Measurements from ENCODE around the gene GLIS1. TPM values are rescaled to one million over a fixed set of nuclear protein-coding genes. Genes with fewer than 3 reads are reported as not detected.

The GLIS1 gene
- total RNA-seq, 4 donors from 2014 or later: not detected

DNA sequence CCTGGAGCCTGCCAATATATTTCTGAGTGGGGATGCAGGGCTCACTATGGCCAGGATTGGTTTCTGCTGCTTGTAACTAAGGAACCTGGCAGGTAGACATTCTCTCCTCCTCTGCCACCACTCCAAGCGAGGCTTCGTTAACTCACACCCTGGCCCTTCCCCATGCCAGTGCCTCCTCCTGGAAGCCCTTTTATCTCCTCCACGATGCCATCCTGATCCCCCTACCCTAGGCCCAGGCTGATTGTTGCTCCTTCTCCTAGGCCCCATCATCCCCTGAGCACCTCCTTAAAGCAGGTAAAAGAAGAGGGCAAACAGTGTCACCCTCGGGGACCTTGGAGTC is 161.2 kb downstream of the GLIS1 start:
- TF ChIP-seq POLR2A (IDR thresholded peaks at IDR 0.05): no peak
- TF ChIP-seq, protein P1, sequence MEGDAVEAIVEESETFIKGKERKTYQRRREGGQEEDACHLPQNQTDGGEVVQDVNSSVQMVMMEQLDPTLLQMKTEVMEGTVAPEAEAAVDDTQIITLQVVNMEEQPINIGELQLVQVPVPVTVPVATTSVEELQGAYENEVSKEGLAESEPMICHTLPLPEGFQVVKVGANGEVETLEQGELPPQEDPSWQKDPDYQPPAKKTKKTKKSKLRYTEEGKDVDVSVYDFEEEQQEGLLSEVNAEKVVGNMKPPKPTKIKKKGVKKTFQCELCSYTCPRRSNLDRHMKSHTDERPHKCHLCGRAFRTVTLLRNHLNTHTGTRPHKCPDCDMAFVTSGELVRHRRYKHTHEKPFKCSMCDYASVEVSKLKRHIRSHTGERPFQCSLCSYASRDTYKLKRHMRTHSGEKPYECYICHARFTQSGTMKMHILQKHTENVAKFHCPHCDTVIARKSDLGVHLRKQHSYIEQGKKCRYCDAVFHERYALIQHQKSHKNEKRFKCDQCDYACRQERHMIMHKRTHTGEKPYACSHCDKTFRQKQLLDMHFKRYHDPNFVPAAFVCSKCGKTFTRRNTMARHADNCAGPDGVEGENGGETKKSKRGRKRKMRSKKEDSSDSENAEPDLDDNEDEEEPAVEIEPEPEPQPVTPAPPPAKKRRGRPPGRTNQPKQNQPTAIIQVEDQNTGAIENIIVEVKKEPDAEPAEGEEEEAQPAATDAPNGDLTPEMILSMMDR (IDR thresholded peaks at IDR 0.05 in 4 of 5, conservative IDR thresholded peaks at IDR 0.05 in 1 of 5): no peak
- H3K4me3 ChIP-seq: no peak overlapping the region
- ATAC-seq (no peak), DNase-seq (no peak)
- no peaks in the 10 kb centered on the region for H3K4me1 ChIP-seq
- H3K36me3 ChIP-seq: no peaks in the 10 kb centered on the region
- no peaks in the 10 kb centered on the region for H3K27me3 ChIP-seq
- in situ Hi-C loops (cut with MboI; ENCODE audit: low sequenced_read_pairs in 4 of 4) (no loop called here), intact Hi-C loops (cut with DNase I; ENCODE audit: low total_unique reads) (no loop called here)
- H3K27ac ChIP-seq: no peak overlapping the region
- H3K9me3 ChIP-seq: no peaks in the 10 kb centered on the region

DNA sequence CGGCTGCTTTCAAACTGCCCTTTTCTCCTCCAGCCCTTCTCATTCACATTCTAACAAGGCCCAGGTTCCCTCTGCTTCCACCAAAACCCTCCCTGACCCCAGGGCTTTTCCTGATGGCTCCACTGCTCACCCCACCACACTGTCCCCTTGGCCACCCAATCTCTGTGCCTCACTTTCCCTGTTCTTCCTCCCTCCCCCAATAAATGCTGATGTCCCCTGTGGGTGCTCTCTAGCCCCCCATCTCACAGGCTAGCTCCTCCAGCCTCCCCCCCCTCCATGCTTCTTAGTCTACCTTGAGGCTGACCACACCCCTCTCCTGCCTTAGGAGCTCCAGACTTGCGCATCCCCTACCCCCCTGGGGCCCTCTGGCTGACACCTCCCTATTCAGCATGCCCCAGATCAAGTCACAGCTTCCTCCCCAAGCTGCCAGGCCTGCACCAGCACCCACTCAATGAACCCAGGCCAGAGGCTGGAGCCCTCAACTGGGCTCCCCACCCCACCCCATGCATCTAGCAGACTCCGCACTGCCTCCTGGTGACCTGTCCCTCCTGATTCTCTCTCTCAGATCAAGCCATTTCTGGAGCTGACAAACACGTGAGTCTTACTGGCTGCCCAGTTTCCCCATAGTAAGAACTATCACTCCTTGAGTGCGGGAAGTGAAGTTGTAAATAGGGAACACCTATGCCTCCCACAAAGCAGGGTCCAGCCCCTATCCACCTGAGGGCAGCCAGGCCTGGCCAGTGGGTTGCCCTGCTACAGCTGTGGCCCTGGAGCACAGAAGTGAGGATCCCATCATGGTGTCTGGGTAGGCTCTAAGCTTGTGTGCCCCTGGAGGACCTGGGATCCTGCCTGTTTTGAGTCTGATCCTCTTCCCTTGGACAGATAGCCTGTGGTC is 161.9 kb downstream of the GLIS1 start:
- TF ChIP-seq, protein P1 (IDR thresholded peaks at IDR 0.05 in 4 of 5, conservative IDR thresholded peaks at IDR 0.05 in 1 of 5): no peak
- TF ChIP-seq POLR2A (IDR thresholded peaks at IDR 0.05): no peak

DNA sequence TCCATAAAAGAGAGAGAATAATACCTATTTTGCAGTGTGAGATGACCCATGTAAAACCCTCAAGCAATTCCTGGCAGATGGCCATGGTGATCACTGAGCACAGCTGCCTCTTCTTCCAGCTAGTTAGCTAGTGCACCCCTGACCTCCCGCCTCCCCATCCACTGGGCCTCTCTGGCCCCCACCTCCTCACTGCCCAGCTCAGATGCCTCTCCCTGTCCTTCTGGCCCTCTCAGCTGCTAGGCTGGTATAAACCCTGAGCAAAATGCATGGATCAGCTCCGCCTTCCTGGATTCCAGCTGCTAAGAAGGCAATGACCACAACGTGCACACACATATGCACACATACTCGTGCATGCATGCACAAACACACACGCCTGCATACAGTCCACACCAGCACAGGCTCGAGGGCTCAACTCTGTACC is 162.6 kb downstream of the GLIS1 start:
- Histone ChIP-seq H3K27me3 (no peaks in the 10 kb centered on the region), H3K36me3 (no peaks in the 10 kb centered on the region), H3K9me3 (no peaks in the 10 kb centered on the region), H3K4me3 (no peak overlapping the region), H3K4me1 (peaks cover 0 to 2% of the 10 kb centered on the region in 2 donors), H3K27ac (no peak overlapping the region)
- no peak for TF ChIP-seq POLR2A (IDR thresholded peaks at IDR 0.05)
- TF ChIP-seq, protein P1 (IDR thresholded peaks at IDR 0.05 in 4 of 5, conservative IDR thresholded peaks at IDR 0.05 in 1 of 5): no peak
- DNase-seq (no peak), ATAC-seq (no peak)
- in situ Hi-C loops (cut with MboI; ENCODE audit: low sequenced_read_pairs in 4 of 4): no loop called here
- intact Hi-C loops (cut with DNase I; ENCODE audit: low total_unique reads): no loop called here

More for the DNA sequence above, 161.9 kb downstream of the GLIS1 start:
- no peaks in the 10 kb centered on the region for H3K27me3 ChIP-seq
- H3K9me3 ChIP-seq: no peaks in the 10 kb centered on the region
- no peak overlapping the region for H3K27ac ChIP-seq
- ATAC-seq (no peak), DNase-seq (no peak)
- H3K4me3 ChIP-seq: no peak overlapping the region
- no peaks in the 10 kb centered on the region for H3K36me3 ChIP-seq
- intact Hi-C loops (cut with DNase I; ENCODE audit: low total_unique reads): no loop called here
- H3K4me1 ChIP-seq: peaks cover 0 to 2% of the 10 kb centered on the region in 2 donors
- in situ Hi-C loops (cut with MboI; ENCODE audit: low sequenced_read_pairs in 4 of 4): no loop called here

DNA sequence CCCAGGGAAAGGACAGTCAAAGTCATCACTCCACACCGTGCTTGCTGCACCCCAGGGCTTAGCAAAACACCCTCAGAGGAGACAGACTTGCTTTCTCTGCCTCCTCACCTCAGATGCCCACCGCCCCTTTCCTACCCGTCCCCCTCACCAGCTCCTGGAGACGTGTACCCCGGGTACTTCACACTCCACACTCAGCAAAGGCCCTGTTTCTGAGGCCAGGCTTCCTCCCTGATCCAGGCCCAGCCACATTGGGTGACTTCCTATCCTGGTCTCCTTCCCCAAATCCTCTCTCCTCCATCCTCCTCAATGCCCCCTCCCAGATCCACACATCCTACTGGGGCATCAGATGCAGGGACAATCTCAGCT is 163.0 kb downstream of the GLIS1 start:
- Histone ChIP-seq H3K27me3 (no peaks in the 10 kb centered on the region), H3K4me1 (peaks cover 0 to 2% of the 10 kb centered on the region in 2 donors), H3K4me3 (no peak overlapping the region), H3K36me3 (no peaks in the 10 kb centered on the region), H3K9me3 (no peaks in the 10 kb centered on the region), H3K27ac (no peak overlapping the region)
- ATAC-seq (no peak), DNase-seq (no peak)
- intact Hi-C loops (cut with DNase I; ENCODE audit: low total_unique reads) (no loop called here), in situ Hi-C loops (cut with MboI; ENCODE audit: low sequenced_read_pairs in 4 of 4) (no loop called here)
- TF ChIP-seq POLR2A (IDR thresholded peaks at IDR 0.05): no peak
- TF ChIP-seq, protein P1 (IDR thresholded peaks at IDR 0.05 in 4 of 5, conservative IDR thresholded peaks at IDR 0.05 in 1 of 5): no peak
